Activated T-helper 2 cell treated with anti-CD3 and anti-CD28 coated beads, Interferon-gamma antibody, Interleukin-2, Interleukin-4, amounts not matched to agents 10 μg/mL and 5 μg/mL and 100 μg/mL, durations not matched to agents 14 hours and 24 hours and 36 hours (primary cell): ENCODE measurements around the gene GMPR. TPM values are rescaled to one million over a fixed set of nuclear protein-coding genes. Genes with fewer than 3 reads are reported as not detected.
A peak's percentile ranks its signal among the peaks of the same experiment; 100 is the strongest.

Experiments used
- DNase-seq: peaks from one replicate; pipeline ENCODE4 v3.0.0; 2021; ENCODE audit warnings: low spot score
- H3K27ac Mint-ChIP-seq: one replicate; pipeline ENCODE4 v1.8.0; 2021; ENCODE audit warnings: mixed read lengths
- H3K27me3 Mint-ChIP-seq: one replicate; pipeline ENCODE4 v1.8.0; 2021; ENCODE audit warnings: low read depth, mixed read lengths
- H3K36me3 Mint-ChIP-seq: one replicate; pipeline ENCODE4 v1.8.0; 2021; ENCODE audit warnings: low read depth, mixed read lengths
- H3K4me1 Mint-ChIP-seq: one replicate; pipeline ENCODE4 v1.8.0; 2021; ENCODE audit warnings: low read depth, mixed read lengths
- H3K4me3 Mint-ChIP-seq: one replicate; pipeline ENCODE4 v1.8.0; 2021; ENCODE audit warnings: low read depth, mild to moderate bottlenecking, moderate library complexity, mixed read lengths
- H3K9me3 Mint-ChIP-seq: one replicate; pipeline ENCODE4 v1.8.0; 2021; ENCODE audit warnings: mixed read lengths
- intact Hi-C: fragments of 100-400 bp; cut with micrococcal nuclease; formaldehyde crosslinking; loops from one replicate; pipeline ENCODE4 v1.15.1; 2023
- total RNA-seq: library from RNA; stranded (reverse); gene quantifications from 2 replicates; pipeline ENCODE4 v1.2.3, GENCODE V29; 2022

The GMPR gene
- total RNA-seq, 1 donor from 2014 or later: 1.0 TPM

DNA sequence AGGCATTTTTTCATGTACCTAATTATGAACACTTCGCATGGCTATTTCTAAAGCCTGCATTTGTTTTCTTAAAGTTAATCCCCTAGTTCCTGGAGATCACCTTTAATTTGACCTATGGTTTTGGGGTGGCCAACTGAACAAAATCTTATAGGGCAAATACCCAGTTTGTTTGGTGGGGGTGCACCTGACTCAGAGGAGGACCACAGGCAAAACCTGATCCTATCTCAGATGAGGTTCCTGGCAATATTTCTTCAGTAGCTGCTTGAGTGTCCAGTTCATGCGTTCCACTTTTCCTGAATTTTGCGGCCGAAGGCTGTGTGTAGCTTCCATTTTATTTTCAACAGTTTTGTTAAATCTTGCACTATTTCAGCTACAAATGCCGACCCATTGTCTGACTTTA, 10.3 kb upstream of the GMPR start:
- no peak for DNase-seq
- Mint-ChIP-seq H3K4me1 (no peaks in the 10 kb centered on the region), H3K27me3 (peaks cover 7% of the 10 kb centered on the region), H3K4me3 (no peak overlapping the region), H3K9me3 (no peaks in the 10 kb centered on the region), H3K36me3 (no peaks in the 10 kb centered on the region), H3K27ac (no peak overlapping the region)
- intact Hi-C loops: no loop called here

DNA sequence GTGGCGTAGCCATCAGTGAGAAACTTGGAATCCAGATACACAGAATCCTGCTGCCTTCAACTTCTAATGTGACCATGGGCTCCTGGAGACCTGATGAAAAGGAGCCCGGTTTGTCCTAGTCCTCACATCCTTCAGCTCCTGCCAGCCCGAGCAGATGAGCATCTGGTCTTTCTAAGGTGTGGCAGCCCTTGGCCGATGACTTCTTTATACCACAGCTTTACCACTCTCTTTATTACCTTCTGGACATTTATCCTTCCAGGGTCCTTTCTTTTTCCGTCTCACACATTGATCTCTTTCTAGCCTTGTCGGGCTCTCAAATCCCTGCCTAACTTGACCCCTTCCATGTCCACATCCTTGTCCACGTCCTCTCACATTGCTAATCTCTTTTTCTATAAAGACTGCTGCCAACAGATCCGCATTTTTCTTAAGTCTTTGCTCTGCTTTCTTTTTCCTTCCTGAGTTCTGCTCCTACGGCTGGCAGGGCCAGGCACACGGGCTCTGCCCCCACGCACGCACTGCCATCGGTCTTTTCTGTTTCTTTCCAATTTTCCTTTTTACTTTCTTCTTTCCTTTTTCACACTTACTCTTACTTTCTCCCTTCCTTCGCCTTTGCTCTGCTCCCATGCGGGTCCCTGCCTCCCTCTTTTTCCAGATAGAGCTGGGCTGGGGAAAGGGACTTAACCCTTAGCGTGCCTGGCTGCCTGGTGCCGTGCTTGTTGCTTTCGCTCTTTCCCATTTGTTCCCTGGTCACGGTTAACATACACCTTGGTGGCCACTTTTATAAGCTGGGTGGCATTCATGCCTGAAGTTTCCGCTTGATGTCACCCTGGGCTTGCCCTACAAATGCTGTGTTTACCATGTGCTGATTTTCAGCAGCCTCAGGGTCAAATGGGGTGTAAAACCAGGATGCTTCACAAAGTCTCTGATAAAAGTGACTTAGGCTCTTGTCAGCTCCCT, 9.4 kb upstream of the GMPR start:
- no peaks in the 10 kb centered on the region for H3K9me3 Mint-ChIP-seq
- no peak overlapping the region for H3K27ac Mint-ChIP-seq
- no peaks in the 10 kb centered on the region for H3K4me1 Mint-ChIP-seq
- intact Hi-C loops: no loop called here
- H3K27me3 Mint-ChIP-seq: peaks cover 11% of the 10 kb centered on the region
- DNase-seq: no peak
- H3K36me3 Mint-ChIP-seq: no peaks in the 10 kb centered on the region
- no peak overlapping the region for H3K4me3 Mint-ChIP-seq

DNA sequence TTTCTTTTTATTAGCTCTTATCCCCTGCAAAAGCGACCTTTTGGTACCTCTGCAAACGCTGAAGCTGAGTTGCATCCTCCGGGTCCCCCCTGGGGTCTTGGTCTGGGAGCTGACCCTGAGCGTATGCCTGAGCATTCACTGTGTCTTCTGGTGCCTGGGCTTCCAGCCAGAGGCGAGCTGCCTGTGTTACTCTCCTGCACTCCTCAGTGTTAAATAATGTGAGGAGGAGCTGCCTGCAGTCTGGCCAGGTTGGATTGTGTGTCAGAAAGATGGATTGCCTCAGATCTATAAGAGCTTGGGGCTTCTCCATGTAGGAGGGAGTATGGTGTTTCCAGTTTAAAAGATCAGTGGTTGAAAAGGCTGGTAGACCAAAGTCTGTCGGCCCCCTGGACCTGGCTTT, 8.7 kb upstream of the GMPR start:
- Mint-ChIP-seq H3K27me3 (peaks cover 12% of the 10 kb centered on the region), H3K4me1 (no peaks in the 10 kb centered on the region), H3K36me3 (no peaks in the 10 kb centered on the region), H3K9me3 (no peaks in the 10 kb centered on the region), H3K27ac (no peak overlapping the region), H3K4me3 (no peak overlapping the region)
- no peak for DNase-seq
- intact Hi-C loops: loop anchor here (10.0 kb wide), 1 partner anchor 545 kb away; no protein-coding TSS in a partner anchor

DNA sequence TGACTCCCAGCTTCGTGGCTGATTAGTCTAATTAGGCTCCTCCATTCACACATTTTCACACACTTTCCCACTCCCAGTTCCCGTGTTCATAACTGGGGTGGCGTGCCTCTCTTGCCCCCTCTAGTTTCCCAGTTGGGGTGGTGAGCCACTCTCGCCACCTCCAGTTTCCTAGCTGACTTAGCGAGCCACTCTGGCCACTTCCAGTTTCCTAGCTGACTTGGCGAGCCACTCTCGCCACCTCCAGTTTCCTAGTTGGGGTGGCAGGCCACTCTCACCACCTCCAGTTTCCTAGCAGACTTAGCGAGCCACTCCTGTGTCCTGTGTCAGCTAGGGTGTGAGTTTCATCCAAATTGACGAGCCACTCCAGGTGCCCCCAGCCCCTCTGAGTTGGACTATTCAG, 7.4 kb upstream of the GMPR start:
- peaks cover 18% of the 10 kb centered on the region for H3K27me3 Mint-ChIP-seq
- H3K4me3 Mint-ChIP-seq: no peak overlapping the region
- H3K9me3 Mint-ChIP-seq: no peaks in the 10 kb centered on the region
- DNase-seq: no peak
- H3K36me3 Mint-ChIP-seq: no peaks in the 10 kb centered on the region
- no peak overlapping the region for H3K27ac Mint-ChIP-seq
- H3K4me1 Mint-ChIP-seq: peaks cover 2% of the 10 kb centered on the region
- intact Hi-C loops: loop anchor here (10.0 kb wide), 1 partner anchor 544 kb away; no protein-coding TSS in a partner anchor

DNA sequence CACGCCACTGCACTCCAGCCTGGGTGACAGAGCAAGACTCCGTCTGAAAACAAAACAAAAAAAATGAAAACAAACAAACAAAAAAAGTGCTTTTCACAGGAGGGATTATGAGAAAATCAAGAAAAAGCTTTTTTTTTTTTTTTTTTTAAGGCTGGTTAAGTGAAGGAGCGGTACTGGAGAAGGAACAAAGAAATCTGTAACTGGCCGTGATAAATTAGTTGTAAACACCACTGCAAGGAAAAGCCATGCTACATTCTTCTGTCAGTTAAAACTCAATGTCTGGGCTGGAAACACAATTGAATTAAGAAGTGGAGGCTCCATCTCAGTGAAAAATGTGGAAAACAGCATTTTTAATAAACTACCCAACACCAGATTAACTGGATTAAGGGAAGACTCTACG, 6.3 kb upstream of the GMPR start:
- intact Hi-C loops: loop anchor here (10.0 kb wide), 1 partner anchor 543 kb away; no protein-coding TSS in a partner anchor
- Mint-ChIP-seq H3K27ac (no peak overlapping the region), H3K9me3 (no peaks in the 10 kb centered on the region), H3K36me3 (no peaks in the 10 kb centered on the region), H3K4me3 (no peak overlapping the region), H3K4me1 (peaks cover 11% of the 10 kb centered on the region), H3K27me3 (peaks cover 27% of the 10 kb centered on the region)
- no peak for DNase-seq

DNA sequence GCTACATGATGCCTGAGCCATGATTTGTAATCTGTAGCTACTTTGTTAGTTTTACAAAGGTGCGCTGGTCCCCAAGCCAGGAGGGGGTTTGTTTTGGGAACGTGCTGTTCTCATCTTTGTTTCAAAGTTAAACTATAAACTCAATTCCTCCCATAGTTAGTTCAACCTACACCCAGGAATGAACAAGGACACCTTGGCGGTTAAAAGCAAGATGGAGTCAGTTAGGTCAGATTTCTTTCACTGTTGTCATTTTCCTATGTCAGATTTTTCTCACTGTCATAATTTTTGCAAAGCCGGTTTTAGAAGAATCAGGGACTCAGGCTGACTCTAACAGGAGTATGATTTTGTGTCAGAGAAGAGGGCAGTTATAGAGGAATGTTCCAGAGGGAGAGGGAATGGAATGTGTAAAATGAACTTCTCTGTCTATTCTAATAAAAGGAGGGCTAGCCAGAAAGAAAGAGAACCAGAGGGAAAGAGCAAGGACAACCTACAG, 2.3 kb upstream of the GMPR start:
- intact Hi-C loops: loop anchor here (5.0 to 10.0 kb wide), 2 partner anchors 86 to 539 kb away; no protein-coding TSS in a partner anchor
- Mint-ChIP-seq H3K27me3 (peaks cover 48% of the 10 kb centered on the region), H3K9me3 (no peaks in the 10 kb centered on the region), H3K36me3 (no peaks in the 10 kb centered on the region), H3K4me1 (peaks cover 24% of the 10 kb centered on the region), H3K4me3 (no peak overlapping the region), H3K27ac (no peak overlapping the region)
- no peak for DNase-seq

DNA sequence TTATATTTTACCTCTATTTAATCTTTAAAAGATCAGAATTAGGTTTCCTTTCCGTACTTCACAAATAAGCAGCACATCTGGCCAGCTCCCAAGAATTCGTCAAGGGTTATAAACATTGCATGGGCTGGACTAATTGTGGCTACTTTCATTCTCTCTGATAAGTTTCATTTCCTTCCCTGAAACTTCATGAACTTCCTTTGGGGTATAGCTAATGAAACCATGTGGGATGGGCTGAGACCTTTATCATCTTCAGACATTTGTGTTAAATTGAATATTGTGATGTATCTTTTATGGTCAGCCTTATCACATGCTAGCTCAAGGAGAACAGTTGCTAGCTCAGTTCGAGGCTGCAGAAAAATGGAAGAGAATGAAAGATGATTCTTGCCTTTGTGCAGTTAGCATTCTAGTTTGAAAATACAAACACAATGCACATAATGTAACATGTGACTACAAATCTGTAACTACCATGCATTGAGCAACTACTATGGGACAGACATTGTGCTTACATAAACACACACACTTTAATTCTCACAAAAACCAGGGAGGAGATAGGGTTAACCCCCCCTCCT, 1.7 kb upstream of the GMPR start:
- peaks cover 53% of the 10 kb centered on the region for H3K27me3 Mint-ChIP-seq
- intact Hi-C loops: loop anchor here (5.0 to 10.0 kb wide), 2 partner anchors 86 to 538 kb away; no protein-coding TSS in a partner anchor
- H3K9me3 Mint-ChIP-seq: no peaks in the 10 kb centered on the region
- peaks cover 24% of the 10 kb centered on the region for H3K4me1 Mint-ChIP-seq
- no peaks in the 10 kb centered on the region for H3K36me3 Mint-ChIP-seq
- DNase-seq: no peak
- H3K4me3 Mint-ChIP-seq: peak overlapping the region; percentile 48
- H3K27ac Mint-ChIP-seq: no peak overlapping the region

DNA sequence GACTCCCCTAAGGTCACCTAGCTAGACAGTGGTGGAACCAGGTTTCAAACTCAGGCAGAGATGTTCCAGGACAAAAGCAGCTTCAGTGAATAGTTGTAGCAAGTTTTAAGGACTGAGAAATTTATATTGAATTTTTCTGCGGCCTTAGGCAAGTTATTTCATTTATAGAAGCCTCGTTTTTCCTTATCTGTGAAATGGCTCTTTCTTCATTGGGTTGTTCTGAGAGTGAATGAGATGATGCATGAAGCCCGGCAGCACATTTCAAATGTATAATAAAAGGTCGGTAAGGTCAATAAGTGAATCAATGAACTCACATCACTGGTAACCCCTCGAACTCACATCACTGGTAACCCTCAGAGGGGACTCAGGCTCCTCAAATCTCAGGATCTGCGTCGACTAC, 1.1 kb upstream of the GMPR start:
- Mint-ChIP-seq H3K27ac (no peak overlapping the region), H3K9me3 (no peaks in the 10 kb centered on the region), H3K36me3 (no peaks in the 10 kb centered on the region), H3K4me3 (peak overlapping the region; percentile 72), H3K27me3 (peaks cover 53% of the 10 kb centered on the region), H3K4me1 (peaks cover 24% of the 10 kb centered on the region)
- no peak for DNase-seq
- intact Hi-C loops: loop anchor here (5.0 to 10.0 kb wide), 2 partner anchors 85 to 538 kb away; no protein-coding TSS in a partner anchor

DNA sequence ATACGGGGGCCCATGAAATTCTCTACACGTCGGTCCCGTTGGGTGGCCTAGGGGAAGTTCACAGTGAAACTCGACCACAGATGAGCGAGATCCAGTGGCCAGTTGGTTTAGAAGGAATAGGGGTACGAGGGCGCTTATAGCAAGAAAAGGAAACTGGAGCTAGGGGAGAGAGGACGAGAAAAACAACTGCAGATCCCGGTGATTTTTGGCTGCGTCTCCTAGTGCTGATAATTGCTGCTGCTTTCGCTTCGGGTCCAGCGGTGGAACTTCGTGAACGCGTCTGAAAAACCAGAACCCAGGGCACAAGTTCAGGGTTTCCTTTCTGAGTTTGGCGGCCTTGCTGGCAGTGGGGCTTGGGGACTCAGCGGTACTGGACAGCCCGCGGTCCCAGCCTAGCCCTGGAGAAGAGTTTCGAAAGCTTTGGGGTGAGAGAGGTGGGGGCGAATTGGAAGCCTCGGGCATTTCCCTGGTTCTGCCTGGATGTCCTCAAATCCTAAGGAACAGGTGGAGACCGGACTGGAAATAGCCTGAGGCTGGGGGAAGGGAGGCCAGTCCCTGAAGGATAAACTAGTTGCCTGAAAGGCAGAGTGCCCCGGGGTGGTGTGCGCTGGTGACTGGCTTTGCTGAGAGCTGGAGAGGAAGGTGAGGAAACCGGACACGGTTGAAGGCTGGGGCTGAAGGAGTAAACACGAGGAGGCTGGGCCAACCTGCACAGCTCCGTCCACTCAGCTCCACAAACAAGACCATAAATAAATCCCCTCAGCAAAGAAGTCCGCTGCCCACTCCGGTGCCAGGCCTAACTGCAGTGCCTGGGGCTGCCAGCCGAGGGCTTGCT, 793 bp downstream of the GMPR start:
- intact Hi-C loops: loop anchor here (5.0 to 10.0 kb wide), 2 partner anchors 83 to 536 kb away; no protein-coding TSS in a partner anchor
- H3K27me3 Mint-ChIP-seq: peaks cover 47% of the 10 kb centered on the region
- peak overlapping the region; percentile 78 for H3K4me3 Mint-ChIP-seq
- no peak for DNase-seq
- peaks cover 24% of the 10 kb centered on the region for H3K4me1 Mint-ChIP-seq
- no peaks in the 10 kb centered on the region for H3K9me3 Mint-ChIP-seq
- H3K27ac Mint-ChIP-seq: no peak overlapping the region
- H3K36me3 Mint-ChIP-seq: no peaks in the 10 kb centered on the region

DNA sequence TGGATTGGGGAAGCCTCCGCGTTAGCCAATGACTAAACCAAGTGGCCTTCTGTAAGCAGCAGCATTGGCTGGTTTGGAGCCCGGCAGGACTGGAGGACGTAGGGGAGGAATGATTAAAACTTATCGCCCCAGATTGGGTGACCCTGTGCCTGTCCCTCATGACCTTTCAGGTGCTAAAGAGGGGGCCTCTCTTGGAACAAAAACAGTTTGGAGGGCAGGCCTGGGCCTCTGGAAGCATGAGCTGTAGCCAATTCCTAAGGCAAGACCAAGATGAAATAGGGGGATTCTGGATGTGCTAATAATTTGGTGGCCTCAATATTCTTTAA, 1.4 kb downstream of the GMPR start:
- no peaks in the 10 kb centered on the region for H3K9me3 Mint-ChIP-seq
- intact Hi-C loops: loop anchor here (5.0 to 10.0 kb wide), 2 partner anchors 83 to 535 kb away; no protein-coding TSS in a partner anchor

DNA sequence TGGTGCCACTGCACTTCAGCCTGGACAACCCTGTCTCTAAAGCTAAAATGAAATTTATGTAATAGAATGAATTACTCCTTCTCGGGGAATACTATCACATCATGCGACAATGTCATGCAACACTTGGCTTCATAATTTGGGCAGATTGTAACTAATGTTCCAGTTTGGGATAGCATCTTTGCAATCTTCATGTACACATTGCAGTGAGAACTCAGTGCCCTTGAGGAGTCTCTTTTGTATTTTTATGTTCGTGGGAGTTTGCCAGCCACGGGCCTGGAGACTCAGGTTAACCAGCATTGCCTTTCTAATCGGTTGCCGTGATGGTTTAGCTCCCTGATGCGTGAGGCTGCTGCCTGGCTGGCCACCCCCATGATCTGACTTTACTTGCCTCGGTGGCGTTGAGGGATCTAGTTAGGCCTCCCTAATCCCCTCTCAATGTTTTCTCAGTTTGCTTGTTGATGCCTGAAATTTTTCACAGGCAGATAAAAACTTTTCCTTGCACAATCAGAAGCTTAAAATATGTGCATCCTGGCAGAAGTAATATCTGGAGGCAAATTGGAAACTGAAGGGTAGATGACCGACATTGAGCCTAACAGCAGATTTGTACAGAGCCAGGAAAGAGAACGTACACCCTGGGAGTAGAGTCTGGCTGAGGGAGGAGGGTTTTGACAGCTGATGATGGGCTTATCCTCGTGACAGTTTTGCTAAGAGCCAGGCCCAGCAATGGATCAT, 2.4 kb downstream of the GMPR start:
- no peaks in the 10 kb centered on the region for H3K36me3 Mint-ChIP-seq

More for the DNA sequence above, 1.4 kb downstream of the GMPR start:
- no peak for DNase-seq
- Mint-ChIP-seq H3K4me3 (peak overlapping the region; percentile 78), H3K27me3 (peaks cover 42% of the 10 kb centered on the region), H3K36me3 (no peaks in the 10 kb centered on the region), H3K4me1 (peaks cover 24% of the 10 kb centered on the region), H3K27ac (no peak overlapping the region)

DNA sequence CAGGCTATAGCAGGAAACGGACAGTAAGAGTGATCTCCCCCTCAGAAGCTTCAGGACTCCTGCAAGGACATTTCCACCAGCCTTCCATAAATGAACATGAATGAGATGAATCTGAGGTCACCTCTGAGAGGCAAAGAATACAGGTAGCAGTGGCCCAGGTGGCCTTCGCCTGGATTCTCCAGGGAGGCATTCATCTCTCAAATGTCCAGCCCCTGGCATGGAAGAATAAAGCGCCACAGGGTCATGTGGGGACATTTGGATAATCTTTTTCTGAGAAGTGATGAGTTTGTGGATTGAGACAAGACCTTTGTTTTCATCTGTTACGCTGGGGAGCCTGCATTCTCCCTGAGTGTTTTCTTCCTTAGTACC, 2.9 kb downstream of the GMPR start:
- peaks cover 33% of the 10 kb centered on the region for H3K27me3 Mint-ChIP-seq

More for the DNA sequence above, 2.4 kb downstream of the GMPR start:
- peaks cover 22% of the 10 kb centered on the region for H3K4me1 Mint-ChIP-seq
- no peak overlapping the region for H3K27ac Mint-ChIP-seq
- H3K27me3 Mint-ChIP-seq: peaks cover 39% of the 10 kb centered on the region
- no peaks in the 10 kb centered on the region for H3K9me3 Mint-ChIP-seq
- intact Hi-C loops: no loop called here
- no peak overlapping the region for H3K4me3 Mint-ChIP-seq
- no peak for DNase-seq

More for the DNA sequence above, 2.9 kb downstream of the GMPR start:
- H3K9me3 Mint-ChIP-seq: no peaks in the 10 kb centered on the region
- DNase-seq: no peak
- peaks cover 19% of the 10 kb centered on the region for H3K4me1 Mint-ChIP-seq
- H3K27ac Mint-ChIP-seq: no peak overlapping the region
- intact Hi-C loops: no loop called here
- no peaks in the 10 kb centered on the region for H3K36me3 Mint-ChIP-seq
- H3K4me3 Mint-ChIP-seq: no peak overlapping the region
